Epithelial cell of proximal tubule (primary cell): Measurements from ENCODE around the gene KRT26. TPM values are rescaled to one million over a fixed set of nuclear protein-coding genes. Genes with fewer than 3 reads are reported as not detected.
"Not testable (repeated sequence)": the region's sequence is repeated elsewhere in the genome, so short reads cannot be mapped to it uniquely, and the experiment has no call there.

Experiments used
- DNase-seq: peaks from one replicate; pipeline ENCODE4 v3.0.0-alpha.2; 2011; ENCODE audit warnings: low read depth
- H3K4me3 ChIP-seq: 2 replicates; pipeline ENCODE4 v1.5.1; 2011; ENCODE audit warnings: low read depth, mild to moderate bottlenecking, low read length
- CTCF ChIP-seq: conservative IDR thresholded peaks from 2 replicates; pipeline ENCODE4 v1.5.1; 2012; ENCODE audit warnings: low read depth, mild to moderate bottlenecking, low read length
- total RNA-seq: library from RNA; depleted of rRNA; stranded (reverse); fragments of >200 nt; gene quantifications from 2 replicates; pipeline ENCODE4 v1.2.3, GENCODE V29; 2015

Gene KRT26
- total RNA-seq, 1 donor from 2014 or later: not detected

- TF ChIP-seq CTCF: no peak
Measured at GRCh38 chr17:40817103-40817682, 45.2 kb upstream of the KRT26 start.

GRCh38 chr17:40816569-40816968 lies 44.6 kb upstream of the KRT26 start:
- no peak overlapping the region for H3K4me3 ChIP-seq
- DNase-seq: no peak
- no peak for TF ChIP-seq CTCF

More at GRCh38 chr17:40817103-40817682, 45.2 kb upstream of the KRT26 start:
- no peak overlapping the region for H3K4me3 ChIP-seq
- DNase-seq: no peak

GRCh38 chr17:40815381-40815780 lies 43.4 kb upstream of the KRT26 start:
- TF ChIP-seq CTCF: no peak
- DNase-seq: no peak

GRCh38 chr17:40814657-40815056 lies 42.7 kb upstream of the KRT26 start:
- not testable (repeated sequence) for H3K4me3 ChIP-seq, DNase-seq

More at GRCh38 chr17:40815381-40815780, 43.4 kb upstream of the KRT26 start:
- no peak overlapping the region for H3K4me3 ChIP-seq

- no peak for TF ChIP-seq CTCF
- H3K4me3 ChIP-seq: no peak overlapping the region
- no peak for DNase-seq
Measured at GRCh38 chr17:40813804-40814203, 41.8 kb upstream of the KRT26 start.

GRCh38 chr17:40812639-40813038 lies 40.6 kb upstream of the KRT26 start:
- TF ChIP-seq CTCF: no peak
- no peak for DNase-seq
- H3K4me3 ChIP-seq: no peak overlapping the region

- no peak for DNase-seq
- no peak overlapping the region for H3K4me3 ChIP-seq
Measured at GRCh38 chr17:40810494-40810893, 38.5 kb upstream of the KRT26 start.

More at GRCh38 chr17:40810494-40810893, 38.5 kb upstream of the KRT26 start:
- TF ChIP-seq CTCF: no peak
